C1 segment of cervical spinal cord (tissue), 14 donors: ENCODE data around the gene ARID4B.
"Not testable (repeated sequence)": the region's sequence is repeated elsewhere in the genome, so short reads cannot be mapped to it uniquely, and the experiment has no call there.

ENCODE experiments used
- DNase-seq, 14 donors: peaks; one replicate each; lab custom pipeline; 2025; lab: John Stamatoyannopoulos, UW

The ARID4B gene

DNA sequence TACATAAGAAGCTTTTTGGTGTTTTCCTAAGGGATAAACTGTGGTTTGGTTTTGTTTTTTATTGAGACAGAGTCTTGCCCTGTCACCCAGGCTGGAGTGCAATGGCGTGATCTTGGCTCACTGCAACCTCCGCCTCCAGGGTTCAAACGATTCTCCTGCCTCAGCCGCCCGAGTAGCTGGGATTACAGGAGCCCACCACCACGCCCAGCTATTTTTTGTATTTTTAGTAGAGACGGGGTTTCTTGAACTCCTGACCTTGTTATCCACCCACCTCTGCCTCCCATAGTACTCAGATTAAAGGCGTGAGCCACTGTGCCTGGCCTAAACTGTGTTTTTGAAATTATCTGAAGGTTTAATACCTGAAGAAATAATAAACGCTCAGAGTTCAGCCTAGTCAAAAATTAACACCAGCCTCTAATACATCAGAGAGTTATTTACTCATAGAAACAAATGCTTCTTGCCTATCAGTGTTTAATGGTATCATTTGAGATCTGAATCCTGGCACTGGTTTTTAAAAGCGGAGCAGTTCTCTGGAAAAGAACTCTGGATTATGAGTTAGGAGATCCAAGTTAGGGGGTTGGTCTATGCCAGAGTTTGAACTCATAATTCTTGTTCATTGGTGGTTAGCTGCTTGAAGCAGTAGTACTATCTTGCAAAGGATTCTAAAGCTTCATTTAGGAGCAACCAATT is 28.7 kb downstream of the ARID4B start:
- DNase-seq: no peak

GRCh38 chr1:235298758-235299157 is 29.2 kb downstream of the ARID4B start:
- DNase-seq: no peak

DNA sequence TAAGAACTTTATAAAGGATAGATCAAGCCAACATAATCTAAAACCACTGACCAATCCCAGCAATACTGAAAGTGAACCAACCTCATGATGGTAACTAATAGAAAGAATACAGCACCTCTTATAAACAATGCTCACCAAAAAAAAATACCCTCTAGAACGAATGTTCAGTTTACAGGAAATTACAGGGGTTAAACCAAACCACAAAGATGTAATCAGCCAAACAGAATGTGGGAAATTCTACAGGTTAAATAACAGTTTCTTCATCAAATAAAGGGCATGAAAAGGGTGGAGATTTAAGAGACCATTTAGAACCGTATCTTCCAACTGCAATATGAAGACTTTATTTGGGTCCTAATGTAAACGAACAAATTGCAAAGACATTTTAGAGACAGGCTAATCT is 30.4 kb downstream of the ARID4B start:
- DNase-seq: no peak

- no peak for DNase-seq
These were observed 31.2 kb downstream of the ARID4B start for GRCh38 chr1:235296729-235297128.

- no peak for DNase-seq
These were observed 32.1 kb downstream of the ARID4B start for GRCh38 chr1:235295902-235296350.

DNA sequence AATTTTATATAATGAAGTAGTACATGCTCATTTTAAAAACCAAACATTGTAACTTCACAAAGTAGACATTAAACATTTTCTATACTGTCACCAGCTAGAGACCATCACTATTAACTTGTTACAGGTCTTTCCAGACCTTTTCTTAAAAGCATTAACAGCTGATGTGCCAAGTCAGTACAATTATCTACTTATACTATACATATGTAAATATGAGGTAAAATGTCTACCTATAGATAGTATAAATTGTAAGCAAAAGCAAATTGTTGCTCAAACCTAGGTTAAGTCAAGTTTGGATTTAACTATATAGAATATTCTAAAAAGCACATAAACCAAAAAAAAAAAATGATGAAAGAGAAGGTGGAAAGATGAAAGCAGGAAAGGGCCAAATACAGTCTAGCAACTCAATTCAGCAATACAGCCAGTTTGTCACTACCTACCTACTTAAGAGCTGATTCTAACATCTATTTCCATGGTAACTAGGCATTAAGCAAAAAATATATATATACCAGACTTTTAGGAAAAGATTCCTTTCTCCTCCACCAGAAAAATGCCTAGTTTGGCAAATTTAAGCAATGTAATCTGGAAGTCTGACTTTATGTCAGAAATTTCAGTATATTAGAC is 34.5 kb downstream of the ARID4B start:
- no peak for DNase-seq

DNA sequence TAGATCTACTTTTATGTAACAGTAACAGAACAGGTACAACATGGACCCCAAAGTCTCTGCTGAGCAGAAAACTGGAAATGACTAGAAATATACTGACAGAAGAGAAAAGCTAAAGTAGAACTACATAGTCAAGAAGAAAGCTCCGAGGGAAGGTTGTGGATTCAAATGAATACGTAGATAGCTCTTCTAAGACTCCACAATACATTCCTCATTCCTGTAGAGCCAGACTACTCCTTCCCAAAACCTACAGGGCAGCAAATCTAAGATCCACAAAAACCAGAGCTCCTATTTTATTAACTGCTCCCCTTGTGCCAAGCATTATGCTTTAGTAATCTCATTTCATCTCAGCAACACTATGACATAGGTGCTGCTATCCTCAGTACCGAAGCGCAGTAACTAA is 35.2 kb downstream of the ARID4B start:
- no peak for DNase-seq

GRCh38 chr1:235291599-235292091 is 36.3 kb downstream of the ARID4B start:
- no peak for DNase-seq

DNA sequence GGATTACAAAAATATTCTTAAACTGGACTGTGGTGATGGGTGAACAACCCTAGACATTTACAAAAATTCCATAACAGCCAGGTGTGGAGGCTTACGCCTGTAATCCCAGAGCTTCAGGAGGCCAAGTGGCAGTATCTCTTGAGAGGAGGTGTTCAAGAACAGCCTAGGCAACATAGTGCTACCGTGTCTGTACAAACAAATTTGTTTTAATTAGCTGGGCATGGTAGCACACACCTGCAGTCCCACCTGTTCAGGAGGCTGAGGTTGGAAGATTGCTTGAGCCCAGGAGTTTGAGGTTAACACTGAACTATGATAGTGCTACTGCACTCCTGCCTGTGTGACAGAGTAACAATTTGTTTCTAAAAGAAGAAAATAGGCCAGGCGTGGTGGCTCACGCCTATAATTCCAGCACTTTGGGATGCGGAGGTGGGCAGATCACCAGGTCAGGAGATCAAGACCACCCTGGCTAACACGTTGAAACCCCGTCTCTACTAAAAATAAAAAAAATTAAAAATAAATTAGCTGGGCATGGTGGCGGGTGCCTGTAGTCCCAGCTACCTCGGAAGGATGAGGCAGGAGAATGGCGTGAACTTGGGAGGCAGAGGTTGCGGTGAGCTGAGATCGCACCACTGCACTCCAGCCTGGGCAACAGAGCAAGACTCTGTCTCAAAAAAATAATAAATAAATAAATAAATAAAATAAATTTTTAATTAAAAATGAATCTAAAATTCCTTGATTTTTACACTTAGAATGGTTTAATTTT is 37.1 kb downstream of the ARID4B start:
- no peak for DNase-seq

- DNase-seq: no peak
These were observed 37.9 kb downstream of the ARID4B start for GRCh38 chr1:235289859-235290739.

- no peak for DNase-seq
These were observed 40.6 kb downstream of the ARID4B start for GRCh38 chr1:235287208-235287882.

DNA sequence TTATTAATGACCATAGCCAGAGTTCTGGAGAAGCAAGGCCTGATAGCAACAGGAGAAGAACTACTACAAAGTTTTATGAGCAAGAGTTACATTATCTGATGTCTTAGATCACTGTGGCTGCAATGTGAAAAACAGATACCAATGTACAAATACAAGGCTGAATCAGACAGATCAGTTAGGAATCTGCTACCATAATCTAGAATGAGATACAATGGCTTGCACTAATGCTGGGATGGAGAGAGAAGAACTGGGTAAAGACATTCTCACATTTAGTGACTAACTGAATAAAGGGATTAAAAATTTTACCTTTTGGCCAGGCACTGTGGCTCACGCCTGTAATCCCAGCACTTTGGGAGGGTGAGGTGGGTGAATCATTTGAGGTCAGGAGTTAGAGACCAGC is 41.3 kb downstream of the ARID4B start:
- DNase-seq: no peak

DNA sequence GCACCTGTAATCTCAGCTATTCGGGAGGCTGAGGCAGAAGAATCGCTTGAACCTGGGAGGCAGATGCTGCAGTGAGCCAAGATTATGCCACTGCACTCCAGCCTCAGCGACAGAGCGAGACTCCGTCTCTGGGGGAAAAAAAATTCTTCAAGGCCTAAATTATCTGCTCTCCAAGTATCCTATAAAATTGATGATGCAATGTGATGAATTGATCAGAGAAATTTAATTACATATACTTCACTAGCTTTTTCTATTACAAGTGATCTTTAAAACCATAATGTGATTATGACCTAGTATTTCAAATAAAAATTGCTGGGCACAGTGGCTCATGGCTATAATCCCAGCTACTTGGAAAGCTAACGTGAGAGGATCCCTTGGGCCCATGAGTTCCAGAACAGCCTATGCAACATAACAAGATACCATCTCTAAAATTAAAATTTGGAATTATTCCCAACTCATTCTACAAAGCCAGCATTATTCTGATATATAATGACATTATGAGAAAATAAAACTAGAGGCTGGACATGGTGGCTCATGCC is 43.7 kb downstream of the ARID4B start:
- no peak for DNase-seq

DNA sequence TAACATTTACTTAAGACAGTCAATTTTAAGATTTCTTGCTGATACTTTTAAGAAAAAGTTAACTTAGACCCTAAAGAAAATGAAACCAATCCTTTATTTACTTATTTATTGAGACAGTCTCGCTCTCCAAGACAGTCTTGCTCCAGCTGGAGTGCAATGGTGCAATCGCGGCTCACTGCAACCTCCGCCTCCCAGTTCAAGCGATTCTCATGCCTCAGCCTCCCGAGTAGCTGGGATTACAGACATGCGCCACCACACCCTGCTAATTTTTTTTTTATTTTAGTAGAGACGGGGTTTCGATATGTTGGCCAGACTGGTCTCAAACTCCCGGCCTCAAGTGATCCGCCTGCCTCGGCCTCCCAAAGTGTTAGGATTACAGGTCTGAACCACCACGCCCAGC is 44.3 kb downstream of the ARID4B start:
- not testable (repeated sequence) for DNase-seq

DNA sequence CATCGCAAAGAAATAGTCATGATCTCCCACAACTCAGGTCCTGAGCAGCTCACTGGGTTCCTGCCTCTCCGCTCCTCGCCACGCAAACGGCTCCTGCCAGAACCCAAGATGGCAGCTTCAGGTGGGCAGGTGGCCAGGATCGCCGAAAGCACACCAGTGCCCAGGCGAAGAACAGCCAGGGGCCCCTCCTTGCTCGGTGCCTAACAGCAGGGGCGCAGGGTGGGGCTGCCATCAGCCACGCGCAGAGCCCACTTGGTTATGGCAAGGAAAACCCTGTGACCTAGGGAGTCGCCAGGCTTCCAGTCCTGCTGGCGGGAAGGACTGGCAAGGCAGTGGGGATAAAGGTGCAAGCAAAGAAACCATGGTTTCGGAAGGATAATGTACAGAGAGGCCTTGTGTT is 47.5 kb downstream of the ARID4B start:
- DNase-seq: no peak

GRCh38 chr1:235279694-235280093 is 48.3 kb downstream of the ARID4B start:
- DNase-seq: no peak

DNA sequence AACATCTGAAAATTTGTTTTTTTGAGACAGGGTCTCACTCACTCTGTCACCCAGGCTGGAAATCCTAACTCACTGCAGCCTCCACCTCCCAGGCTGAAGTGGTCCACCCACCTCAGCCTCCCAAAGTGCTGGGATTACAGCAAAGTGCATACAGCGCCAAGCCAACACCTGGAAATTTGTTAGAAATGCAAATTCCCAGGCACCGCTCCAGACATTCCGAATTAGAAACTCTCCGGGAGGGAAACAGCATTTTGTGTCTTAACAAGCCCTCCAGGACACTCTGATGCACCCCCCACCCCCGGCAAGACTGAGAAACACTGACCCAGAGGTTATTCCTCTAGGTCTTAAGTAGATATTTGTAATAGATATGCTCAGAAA is 49.1 kb downstream of the ARID4B start:
- DNase-seq: no peak

DNA sequence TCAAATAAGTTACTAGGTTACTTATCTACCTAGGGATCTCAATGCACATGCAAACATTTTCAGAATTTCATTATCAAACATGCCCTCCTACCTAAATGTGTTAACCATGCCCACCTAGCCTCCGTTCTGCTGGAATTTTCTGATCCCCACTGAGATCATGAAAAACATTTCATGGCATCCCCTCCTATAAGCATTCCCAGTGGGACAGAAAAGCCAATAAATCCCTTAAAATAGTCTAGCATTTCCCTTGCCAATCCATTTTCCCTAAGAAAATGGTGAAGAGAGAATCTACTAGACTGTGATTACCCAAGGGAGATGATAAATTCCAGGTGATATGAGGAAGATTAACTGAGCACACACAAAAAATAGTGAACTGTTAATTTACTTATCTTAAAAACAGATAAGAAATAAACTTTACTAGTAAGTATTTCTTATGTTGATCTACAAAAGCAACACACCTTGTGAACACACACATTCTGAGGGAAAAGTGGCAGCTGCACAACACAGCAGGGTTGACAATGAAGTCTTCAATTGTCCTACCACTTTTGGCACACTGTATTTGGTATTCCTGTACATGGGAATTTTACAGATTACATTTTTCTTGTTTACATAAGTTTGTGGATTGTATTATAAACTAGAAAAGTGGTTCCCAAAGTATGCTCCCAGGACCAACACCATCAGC is 49.6 kb downstream of the ARID4B start:
- peak in 1 of 14 donors; percentile 7 for DNase-seq

GRCh38 chr1:235277709-235278108 is 50.3 kb downstream of the ARID4B start:
- DNase-seq: no peak

DNA sequence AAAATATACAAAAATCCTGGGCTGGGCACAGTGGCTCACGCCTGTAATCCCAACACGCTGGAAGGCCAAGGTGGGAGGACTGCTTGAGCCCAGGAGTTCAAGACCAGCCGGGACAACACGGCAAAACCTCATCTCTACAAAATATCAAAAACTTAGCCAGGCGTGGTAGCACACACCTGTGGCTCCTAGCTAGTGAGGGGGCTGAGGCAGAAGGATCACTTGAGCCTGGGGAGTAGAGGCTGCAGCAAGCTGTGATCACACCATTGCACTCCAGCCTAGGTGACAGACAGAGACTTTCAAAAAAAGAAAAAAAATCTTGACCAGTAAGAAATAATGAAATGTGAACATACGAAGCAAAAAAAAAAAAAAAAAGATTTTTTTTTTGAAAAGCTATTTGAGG is 52.1 kb downstream of the ARID4B start:
- DNase-seq: no peak
